Measurements from ENCODE around the gene RAB3IL1. TPM values are rescaled to one million over a fixed set of nuclear protein-coding genes. Genes with fewer than 3 reads are reported as not detected.

The RAB3IL1 gene
- total and polyA plus RNA-seq, 2 of the 13 experiments (the other 11 are each of a cell fraction or from before 2014, with no cell fraction given), result 1.2 to 2.0 TPM

DNA sequence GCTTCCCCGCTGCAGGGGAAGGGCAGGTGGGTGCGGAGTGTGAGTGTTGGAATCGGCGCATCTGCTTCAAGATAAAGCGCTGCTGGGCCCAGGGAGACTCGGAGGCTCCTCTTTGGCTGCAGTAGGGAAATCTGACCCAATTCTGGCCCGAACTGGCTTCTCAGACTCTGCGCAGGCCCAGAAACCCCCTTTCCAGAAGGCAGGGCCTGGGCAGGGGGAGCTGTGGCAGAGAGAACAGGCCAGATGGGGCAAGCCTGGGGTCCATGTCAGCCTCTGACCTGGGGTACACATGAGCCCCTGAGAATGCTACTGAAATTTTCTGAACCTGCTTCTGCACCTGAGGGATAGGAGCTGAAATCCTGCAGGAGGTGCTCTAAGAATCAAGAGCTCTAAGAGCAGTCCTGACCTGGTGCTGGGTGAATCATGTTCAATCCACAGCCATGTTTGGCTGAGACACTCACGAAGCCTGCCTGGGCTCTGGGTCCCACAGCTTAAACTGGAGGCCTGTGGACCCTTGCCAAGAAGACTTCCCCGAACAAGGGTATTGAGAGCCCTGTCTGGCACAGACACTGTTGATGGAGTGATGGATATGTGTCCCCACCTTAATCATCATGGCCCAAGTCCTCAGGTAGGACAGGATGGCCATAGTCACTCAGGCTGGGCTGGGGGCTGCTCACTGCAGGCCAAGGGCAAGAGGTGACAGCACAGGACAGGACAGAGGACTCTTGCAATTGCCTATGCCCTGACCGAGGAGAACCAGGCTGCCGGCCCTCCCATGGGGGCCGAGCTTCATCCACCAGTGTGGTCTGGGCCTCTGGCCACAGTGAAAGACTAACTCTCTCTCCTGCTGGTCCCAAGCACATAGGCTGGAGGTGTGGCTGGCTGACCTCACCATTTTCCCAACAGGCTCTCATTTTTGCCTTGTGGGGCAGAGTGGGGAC is 6.9 kb downstream of the RAB3IL1 start (continued):
- TF ChIP-seq, protein P1, sequence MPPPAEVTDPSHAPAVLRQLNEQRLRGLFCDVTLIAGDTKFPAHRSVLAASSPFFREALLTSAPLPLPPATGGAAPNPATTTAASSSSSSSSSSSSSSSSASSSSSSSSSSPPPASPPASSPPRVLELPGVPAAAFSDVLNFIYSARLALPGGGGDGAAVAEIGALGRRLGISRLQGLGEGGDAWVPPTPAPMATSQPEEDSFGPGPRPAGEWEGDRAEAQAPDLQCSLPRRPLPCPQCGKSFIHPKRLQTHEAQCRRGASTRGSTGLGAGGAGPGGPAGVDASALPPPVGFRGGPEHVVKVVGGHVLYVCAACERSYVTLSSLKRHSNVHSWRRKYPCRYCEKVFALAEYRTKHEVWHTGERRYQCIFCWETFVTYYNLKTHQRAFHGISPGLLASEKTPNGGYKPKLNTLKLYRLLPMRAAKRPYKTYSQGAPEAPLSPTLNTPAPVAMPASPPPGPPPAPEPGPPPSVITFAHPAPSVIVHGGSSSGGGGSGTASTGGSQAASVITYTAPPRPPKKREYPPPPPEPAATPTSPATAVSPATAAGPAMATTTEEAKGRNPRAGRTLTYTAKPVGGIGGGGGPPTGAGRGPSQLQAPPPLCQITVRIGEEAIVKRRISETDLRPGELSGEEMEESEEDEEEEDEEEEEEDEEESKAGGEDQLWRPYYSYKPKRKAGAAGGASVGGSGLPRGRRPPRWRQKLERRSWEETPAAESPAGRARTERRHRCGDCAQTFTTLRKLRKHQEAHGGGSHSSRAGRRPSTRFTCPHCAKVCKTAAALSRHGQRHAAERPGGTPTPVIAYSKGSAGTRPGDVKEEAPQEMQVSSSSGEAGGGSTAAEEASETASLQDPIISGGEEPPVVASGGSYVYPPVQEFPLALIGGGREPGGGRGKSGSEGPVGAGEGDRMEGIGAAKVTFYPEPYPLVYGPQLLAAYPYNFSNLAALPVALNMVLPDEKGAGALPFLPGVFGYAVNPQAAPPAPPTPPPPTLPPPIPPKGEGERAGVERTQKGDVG (CRISPR knock-in tag; IDR thresholded peaks at IDR 0.05; ENCODE audit: borderline replicate concordance), result no peak

GRCh38 chr11:61908730-61909316 is 8.5 kb downstream of the RAB3IL1 start:
- peaks cover 1 to 8% of the 10 kb centered on the region in 2 experiments; a peak in 2 of 5 replicates for H3K27me3 ChIP-seq (ENCODE audit: control insufficient read depth in 1 of 2, insufficient read depth in 2 of 2, low read length in 2 of 2)
- H3K4me1 ChIP-seq (ENCODE audit: insufficient read depth, low read length), result peaks cover 35% of the 10 kb centered on the region
- no TSS peak for BruUV-seq (replicated peaks)
- no peak overlapping the region for H3K4me2 ChIP-seq (ENCODE audit: low read depth, low read length)
- no peak overlapping the region for H3K27ac ChIP-seq (ENCODE audit: extremely low read length, insufficient read depth, low read length)
- in situ Hi-C loops (cut with HindIII; ENCODE audit: extremely low pct_ligation_motif_present, low pct_unique_long_range_greater_than_20kb) (no loop called here), intact Hi-C loops (cut with micrococcal nuclease; ENCODE audit: unreplicated experiment) (no loop called here)
- CTCF ChIA-PET (ENCODE audit: low intra/inter-chr PET ratio, low total read pairs), result no interaction called here
- no peak overlapping the region for H2AFZ ChIP-seq (ENCODE audit: low read length)
- DNase-seq (ENCODE audit: low spot score), result no peak
- FAIRE-seq, result no peak
- 19% methylated on average over 8 of the region's 10 CpGs for WGBS (ENCODE audit: low lambda C conversion rate)
- H3K4me3 ChIP-seq (replicated peaks in 1 of 3; ENCODE audit: insufficient read depth in 1 of 3, low read depth in 2 of 3, low read length in 3 of 3), result no peak overlapping the region
- H3K9me3 ChIP-seq (ENCODE audit: low read length), result no peaks in the 10 kb centered on the region
- no peaks in the 10 kb centered on the region for H3K79me2 ChIP-seq (ENCODE audit: insufficient read depth, low read length)
- no peak overlapping the region for H3K9ac ChIP-seq (ENCODE audit: insufficient read depth, low read depth, low read length)
- H4K20me1 ChIP-seq (ENCODE audit: insufficient read depth, low read length), result no peaks in the 10 kb centered on the region
- H3K36me3 ChIP-seq (replicated peaks in 1 of 2; ENCODE audit: control insufficient read depth in 1 of 2, insufficient read depth in 2 of 2, low read length in 2 of 2), result no peaks in the 10 kb centered on the region
- ATAC-seq, result no peak
- POLR2A ChIA-PET, result interaction anchor here (0.9 to 1.5 kb wide), 3 partner anchors 10 to 55 kb away, joined by 3 to 12 read pairs (median 3); no protein-coding TSS in a partner anchor
- TF ChIP-seq ZNF567 (CRISPR knock-in tag; IDR thresholded peaks at IDR 0.05; ENCODE audit: borderline replicate concordance) (no peak), CBX2 (IDR thresholded peaks at IDR 0.05; ENCODE audit: low read depth, low read length) (no peak), CBX2 (CRISPR knock-in tag; IDR thresholded peaks at IDR 0.05; ENCODE audit: low read depth) (no peak), MAFF (IDR thresholded peaks at IDR 0.05; ENCODE audit: low read depth, low read length) (peak; percentile 21; the same call in 1 of the 2 replicates), NBN (conservative IDR thresholded peaks at IDR 0.05) (no peak), ZNF20 (CRISPR knock-in tag; IDR thresholded peaks at IDR 0.05) (no peak), ZNF589 (CRISPR knock-in tag; conservative IDR thresholded peaks at IDR 0.05) (no peak), ZSCAN5A (CRISPR knock-in tag; IDR thresholded peaks at IDR 0.05; ENCODE audit: borderline replicate concordance) (no peak), MAFK (conservative IDR thresholded peaks at IDR 0.05 in 1 of 2, IDR thresholded peaks at IDR 0.05 in 1 of 2; ENCODE audit: low read length in 2 of 2) (peak in 1 of 2 experiments; percentile 30; a peak in 2 of 4 replicates), GTF3A (CRISPR knock-in tag; conservative IDR thresholded peaks at IDR 0.05) (no peak), DNMT1 (CRISPR knock-in tag; IDR thresholded peaks at IDR 0.05) (no peak), BHLHE40 (IDR thresholded peaks at IDR 0.05; ENCODE audit: low read length) (no peak), ZNF713 (CRISPR knock-in tag; IDR thresholded peaks at IDR 0.05) (no peak), ZNF766 (CRISPR knock-in tag; IDR thresholded peaks at IDR 0.05; ENCODE audit: borderline replicate concordance) (no peak), CCDC6 (CRISPR knock-in tag; IDR thresholded peaks at IDR 0.05) (no peak)
